Right lobe of liver (tissue), 4 donors: ENCODE measurements around the gene GLIS2.

Experiments used
- CTCF ChIP-seq, 4 donors: fragments of 200-600 bp in 3 of 4; fragments of 450-650 bp in 1 of 4; IDR thresholded peaks; one replicate each; pipeline versions ENCODE4 v1.5.1 to v1.8.0; 2016 to 2022; ENCODE audit warnings: antibody characterized with exemption in 4 of 4, mild to moderate bottlenecking in 2 of 4
- POLR2A ChIP-seq: fragments of 450-650 bp; IDR thresholded peaks from one replicate; pipeline ENCODE4 v1.6.1; 2017; ENCODE audit warnings: antibody characterized with exemption, mild to moderate bottlenecking
- donor health status: DM: no; HTN: no; CAD: no.
- donor health status: DM: no; HTN: no; CAD: no.
- donor health status: DM: no; HTN: yes; CAD: no.

- peak in 1 of 4 donors; percentile 4 for TF ChIP-seq CTCF (IDR thresholded peaks at IDR 0.05)
- TF ChIP-seq POLR2A: no peak
These were observed 25.5 kb upstream of the GLIS2 start for GRCh38 chr16:4290236-4290830.
